NB4 (cell line): Measurements from ENCODE around the gene KIAA1958.

Experiments
- DNase-seq: peaks from one replicate; pipeline ENCODE4 v3.0.0; 2010; ENCODE audit warnings: low read depth
- H3K4me3 ChIP-seq: one replicate; pipeline ENCODE4 v1.5.1; 2011; ENCODE audit warnings: mild to moderate bottlenecking, low read depth, low read length, moderate library complexity
- MYC ChIP-seq: IDR thresholded peaks from 2 replicates; pipeline ENCODE4 v1.6.1; 2011; ENCODE audit warnings: low read depth, low read length
- POLR2A ChIP-seq: IDR thresholded peaks from 2 replicates; pipeline ENCODE4 v1.6.1; 2011; ENCODE audit warnings: mild to moderate bottlenecking; ENCODE audit not compliant: insufficient read length; ENCODE audit errors: extremely low read depth
- TF ChIP-seq, protein P1 (sequence below): IDR thresholded peaks from one replicate; pipeline ENCODE4 v1.5.1; 2012; ENCODE audit warnings: low read depth, low read length
- TF ChIP-seq, protein P2 (sequence below): IDR thresholded peaks from 2 replicates; pipeline ENCODE4 v1.6.1; 2011; ENCODE audit warnings: low read depth, low read length

The KIAA1958 gene

DNA sequence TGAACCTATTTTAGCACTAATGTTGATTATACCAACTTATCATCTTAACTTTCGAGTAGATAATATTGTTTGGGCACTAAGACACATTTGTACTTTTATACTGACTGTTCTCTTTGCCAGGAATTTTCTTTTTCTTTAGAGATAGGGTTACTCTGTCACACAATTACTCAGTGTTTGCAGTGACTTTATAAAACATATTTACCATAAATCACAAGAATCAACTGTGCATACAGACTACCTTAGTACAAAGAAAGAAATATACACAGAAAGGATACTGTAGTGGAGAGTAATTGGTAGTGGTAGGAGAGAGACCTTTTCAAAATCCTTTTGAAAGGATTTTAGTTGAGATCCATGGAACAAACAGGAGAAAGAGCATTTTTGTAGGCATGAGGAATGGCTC lies 40.3 kb downstream of the KIAA1958 start:
- no peak overlapping the region for H3K4me3 ChIP-seq
- TF ChIP-seq, protein P1, sequence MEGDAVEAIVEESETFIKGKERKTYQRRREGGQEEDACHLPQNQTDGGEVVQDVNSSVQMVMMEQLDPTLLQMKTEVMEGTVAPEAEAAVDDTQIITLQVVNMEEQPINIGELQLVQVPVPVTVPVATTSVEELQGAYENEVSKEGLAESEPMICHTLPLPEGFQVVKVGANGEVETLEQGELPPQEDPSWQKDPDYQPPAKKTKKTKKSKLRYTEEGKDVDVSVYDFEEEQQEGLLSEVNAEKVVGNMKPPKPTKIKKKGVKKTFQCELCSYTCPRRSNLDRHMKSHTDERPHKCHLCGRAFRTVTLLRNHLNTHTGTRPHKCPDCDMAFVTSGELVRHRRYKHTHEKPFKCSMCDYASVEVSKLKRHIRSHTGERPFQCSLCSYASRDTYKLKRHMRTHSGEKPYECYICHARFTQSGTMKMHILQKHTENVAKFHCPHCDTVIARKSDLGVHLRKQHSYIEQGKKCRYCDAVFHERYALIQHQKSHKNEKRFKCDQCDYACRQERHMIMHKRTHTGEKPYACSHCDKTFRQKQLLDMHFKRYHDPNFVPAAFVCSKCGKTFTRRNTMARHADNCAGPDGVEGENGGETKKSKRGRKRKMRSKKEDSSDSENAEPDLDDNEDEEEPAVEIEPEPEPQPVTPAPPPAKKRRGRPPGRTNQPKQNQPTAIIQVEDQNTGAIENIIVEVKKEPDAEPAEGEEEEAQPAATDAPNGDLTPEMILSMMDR: no peak
- no peak for TF ChIP-seq MYC
- TF ChIP-seq POLR2A: no peak
- TF ChIP-seq, protein P2, sequence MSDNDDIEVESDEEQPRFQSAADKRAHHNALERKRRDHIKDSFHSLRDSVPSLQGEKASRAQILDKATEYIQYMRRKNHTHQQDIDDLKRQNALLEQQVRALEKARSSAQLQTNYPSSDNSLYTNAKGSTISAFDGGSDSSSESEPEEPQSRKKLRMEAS: no peak
- DNase-seq: no peak

DNA sequence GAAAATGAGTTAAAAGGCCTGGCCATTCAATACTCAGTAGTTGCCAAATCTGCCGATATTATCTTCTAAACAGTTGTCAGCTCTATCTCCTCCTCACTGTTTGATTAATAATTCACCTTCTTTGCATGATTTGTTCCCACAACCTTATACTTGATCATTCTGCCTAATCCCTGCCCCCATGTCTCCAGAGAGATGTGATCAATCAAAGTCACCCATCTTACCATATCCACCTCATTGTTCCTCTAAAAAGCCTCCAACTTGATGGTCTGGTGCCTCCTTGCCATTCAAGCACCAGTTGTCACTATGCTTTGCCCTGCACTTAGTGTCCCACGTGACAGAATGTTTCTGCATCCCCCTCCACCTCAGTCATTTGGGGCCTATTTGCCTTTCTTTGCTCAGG lies 41.3 kb downstream of the KIAA1958 start:
- no peak overlapping the region for H3K4me3 ChIP-seq
- no peak for DNase-seq
- no peak for TF ChIP-seq POLR2A
- no peak for TF ChIP-seq MYC
- TF ChIP-seq, protein P1: no peak
- TF ChIP-seq, protein P2: no peak

DNA sequence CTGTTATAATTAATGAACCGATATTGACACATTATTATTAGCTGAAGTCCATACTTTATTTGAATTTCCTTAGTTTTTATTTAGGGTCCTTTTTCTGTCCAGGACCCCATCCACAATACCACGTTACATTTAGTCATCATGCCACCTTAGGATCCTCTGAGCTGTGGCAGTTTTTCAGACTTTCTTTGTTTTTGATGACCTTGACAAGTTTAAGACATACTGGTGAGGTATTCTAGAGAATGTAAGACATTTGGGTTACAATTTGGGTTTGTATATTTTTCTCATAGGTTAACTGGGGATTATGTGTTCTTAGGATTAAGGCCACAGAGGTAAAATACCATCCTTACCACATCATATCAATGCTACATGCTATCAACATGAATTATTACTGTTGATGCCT lies 42.7 kb downstream of the KIAA1958 start:
- no peak for TF ChIP-seq POLR2A
- no peak for TF ChIP-seq MYC
- TF ChIP-seq, protein P1: no peak
- TF ChIP-seq, protein P2: no peak
- no peak overlapping the region for H3K4me3 ChIP-seq
- no peak for DNase-seq

DNA sequence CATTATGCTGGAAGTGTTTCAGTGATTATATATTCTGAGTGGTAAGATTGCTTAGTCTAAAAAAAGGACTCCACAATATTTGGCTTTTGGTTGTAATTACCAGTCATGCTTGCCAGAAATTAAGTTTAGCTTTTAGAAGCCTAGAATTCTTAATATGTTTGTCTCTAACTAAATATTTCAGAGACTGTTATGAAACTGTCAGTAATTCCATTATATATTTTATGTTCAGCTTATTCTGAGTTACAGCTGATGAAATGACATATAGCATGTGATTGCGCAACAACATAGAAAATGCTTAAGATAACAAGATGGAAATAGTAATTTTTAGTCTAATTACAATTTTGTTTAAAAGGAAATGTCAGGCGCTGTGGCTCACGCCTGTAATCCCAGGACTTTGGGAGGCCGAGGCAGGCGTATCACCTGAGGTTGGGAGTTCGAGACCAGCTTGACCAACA lies 44.2 kb downstream of the KIAA1958 start:
- no peak for TF ChIP-seq MYC
- TF ChIP-seq, protein P1: no peak
- TF ChIP-seq, protein P2: no peak
- TF ChIP-seq POLR2A: no peak
- H3K4me3 ChIP-seq: no peak overlapping the region
- peak; percentile 16 for DNase-seq

DNA sequence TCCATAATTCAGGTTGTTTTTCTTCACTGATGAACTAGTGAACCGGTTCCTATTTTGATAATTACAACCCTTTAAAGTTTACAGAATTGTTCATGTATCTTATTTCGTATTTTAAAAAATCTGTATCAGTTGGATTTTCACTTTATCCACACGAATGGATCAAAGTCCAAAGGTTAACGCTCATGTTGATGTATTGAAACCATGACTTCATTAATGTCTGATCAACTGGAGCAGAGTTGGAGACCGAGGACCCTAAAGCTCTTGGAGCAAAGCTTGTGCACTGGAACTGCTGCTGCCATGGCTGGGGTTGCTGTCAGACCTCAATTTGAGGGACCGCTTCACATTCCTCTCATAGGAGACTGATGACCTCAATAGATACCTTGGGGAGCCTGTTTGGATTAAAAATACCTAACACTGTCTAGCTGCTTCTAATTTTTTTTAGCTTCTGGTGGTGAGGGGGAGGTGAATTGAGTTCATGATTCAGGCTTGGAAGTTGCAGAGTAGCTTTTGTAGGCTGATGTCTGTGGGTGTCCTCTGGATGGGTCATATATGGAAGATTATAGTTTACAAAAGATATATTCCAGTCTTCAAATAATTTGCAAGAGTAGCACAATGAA lies 45.1 kb downstream of the KIAA1958 start:
- no peak overlapping the region for H3K4me3 ChIP-seq
- no peak for DNase-seq
- TF ChIP-seq, protein P1: no peak
- TF ChIP-seq MYC (no peak), POLR2A (no peak)
- TF ChIP-seq, protein P2: no peak
